RPMI8226 (cell line): ENCODE results near the gene IBSP.

Experiments used
- DNase-seq: peaks from one replicate; pipeline ENCODE4 v3.0.0-alpha.2; 2015

Gene IBSP, protein sequence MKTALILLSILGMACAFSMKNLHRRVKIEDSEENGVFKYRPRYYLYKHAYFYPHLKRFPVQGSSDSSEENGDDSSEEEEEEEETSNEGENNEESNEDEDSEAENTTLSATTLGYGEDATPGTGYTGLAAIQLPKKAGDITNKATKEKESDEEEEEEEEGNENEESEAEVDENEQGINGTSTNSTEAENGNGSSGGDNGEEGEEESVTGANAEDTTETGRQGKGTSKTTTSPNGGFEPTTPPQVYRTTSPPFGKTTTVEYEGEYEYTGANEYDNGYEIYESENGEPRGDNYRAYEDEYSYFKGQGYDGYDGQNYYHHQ

GRCh38 chr4:87799301-87800113, at the start of gene IBSP:
Gene IBSP, plus strand, starts transcription at chr4:87799554. Its CDS starts 2,808 bp downstream, at chr4:87802362.
- DNase-seq = no peak

DNA sequence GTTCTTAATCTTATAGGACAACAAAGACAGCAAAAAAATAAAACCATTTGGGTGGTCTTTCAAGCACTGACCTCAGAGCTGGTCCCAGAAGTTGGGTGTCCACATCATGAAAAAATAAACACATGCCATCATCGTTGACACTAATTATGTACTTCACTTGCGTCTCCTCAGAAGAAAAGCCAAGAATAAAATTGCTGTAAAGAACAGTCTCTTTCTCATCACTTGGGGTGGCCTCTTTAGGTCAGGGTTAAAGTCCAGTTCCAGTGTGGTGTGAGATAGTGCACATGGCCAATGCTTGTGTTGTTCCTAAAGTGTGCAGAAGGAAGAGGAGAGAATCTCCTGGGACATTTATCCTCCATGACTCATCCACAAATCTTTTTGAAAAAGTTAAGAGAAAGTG, 49.5 kb upstream of the IBSP start:
- no peak for DNase-seq

GRCh38 chr4:87758270-87758669, 41.1 kb upstream of the IBSP start:
- DNase-seq = no peak

- DNase-seq = no peak
Measured at GRCh38 chr4:87762311-87762710, 37.0 kb upstream of the IBSP start.

- no peak for DNase-seq
Measured at GRCh38 chr4:87781569-87781968, 17.8 kb upstream of the IBSP start.

DNA sequence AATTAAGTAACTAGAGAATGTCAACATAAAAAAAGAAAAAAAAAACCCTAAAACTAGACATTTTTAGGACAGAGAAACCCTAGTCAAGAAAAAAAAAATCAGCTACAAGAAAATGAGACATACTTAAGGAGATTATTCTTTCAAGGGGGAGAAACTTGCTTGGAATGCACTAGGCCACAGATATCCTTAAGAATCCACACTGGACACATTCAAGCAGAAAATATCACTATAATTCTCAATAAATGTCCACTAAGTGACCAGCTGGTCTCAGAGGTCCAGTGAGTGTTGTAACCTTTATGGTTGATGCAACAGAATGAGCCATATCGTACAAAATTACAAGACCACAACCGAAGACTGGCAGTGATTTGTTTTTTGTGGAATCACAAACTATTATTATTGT, 15.6 kb upstream of the IBSP start:
- DNase-seq = no peak

DNA sequence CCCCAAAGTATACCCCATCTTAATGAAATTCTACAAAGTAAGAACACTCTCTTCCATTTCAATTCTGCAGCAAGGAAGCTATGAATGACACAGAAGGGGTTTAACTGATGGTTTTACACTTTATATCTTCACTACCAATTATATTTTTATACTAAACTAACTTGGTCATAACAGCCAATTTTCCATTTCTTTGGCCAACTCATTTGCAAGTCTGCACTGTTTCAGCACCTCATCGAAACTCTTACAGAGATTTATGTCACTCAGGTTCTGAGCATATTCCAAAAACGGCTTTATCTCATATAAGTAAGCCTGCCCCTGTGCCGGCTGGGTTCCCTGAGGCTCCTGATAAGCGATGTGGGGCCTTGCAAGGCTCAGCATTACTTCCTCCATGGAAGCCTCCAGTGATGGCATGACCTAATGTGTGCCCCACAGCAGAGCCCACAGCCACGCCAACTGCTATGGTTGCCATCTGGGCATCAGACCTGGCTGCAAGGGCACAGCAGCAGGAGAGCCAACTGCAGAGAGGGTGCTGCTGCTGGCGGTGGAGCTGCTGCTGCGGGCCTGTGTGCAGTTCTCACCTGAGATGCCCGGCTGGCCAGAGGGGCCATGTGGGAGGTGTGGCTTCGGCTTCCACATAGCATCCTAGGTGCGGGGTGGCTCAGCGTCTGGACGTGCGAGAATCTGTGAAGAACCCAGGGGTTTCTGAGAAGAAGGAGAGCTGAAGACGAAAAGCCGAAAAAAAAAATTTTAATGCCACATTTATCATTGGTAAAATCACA, 13.4 kb upstream of the IBSP start:
- no peak for DNase-seq

- no peak for DNase-seq
Measured at GRCh38 chr4:87802858-87803257, 3.5 kb downstream of the IBSP start.

- no peak for DNase-seq
Measured at GRCh38 chr4:87803421-87803820, 4.1 kb downstream of the IBSP start.

- no peak for DNase-seq
Measured at GRCh38 chr4:87804871-87805270, 5.5 kb downstream of the IBSP start.

DNA sequence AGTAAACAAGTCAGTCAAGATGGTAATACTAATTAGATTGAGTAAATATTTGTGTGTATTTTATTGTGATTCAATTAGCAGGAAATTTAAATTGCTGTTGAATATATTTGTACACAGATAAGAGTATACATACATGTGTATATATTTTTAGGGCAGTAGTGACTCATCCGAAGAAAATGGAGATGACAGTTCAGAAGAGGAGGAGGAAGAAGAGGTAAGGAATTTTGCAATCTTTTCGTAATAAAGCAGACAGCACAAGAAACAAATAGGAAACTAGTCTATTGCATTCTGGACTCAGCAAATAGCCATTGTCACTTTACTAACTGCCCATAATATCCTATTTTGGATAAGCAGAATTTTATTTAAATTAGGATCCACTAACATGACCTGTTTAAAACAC, 6.6 kb downstream of the IBSP start:
- no peak for DNase-seq

DNA sequence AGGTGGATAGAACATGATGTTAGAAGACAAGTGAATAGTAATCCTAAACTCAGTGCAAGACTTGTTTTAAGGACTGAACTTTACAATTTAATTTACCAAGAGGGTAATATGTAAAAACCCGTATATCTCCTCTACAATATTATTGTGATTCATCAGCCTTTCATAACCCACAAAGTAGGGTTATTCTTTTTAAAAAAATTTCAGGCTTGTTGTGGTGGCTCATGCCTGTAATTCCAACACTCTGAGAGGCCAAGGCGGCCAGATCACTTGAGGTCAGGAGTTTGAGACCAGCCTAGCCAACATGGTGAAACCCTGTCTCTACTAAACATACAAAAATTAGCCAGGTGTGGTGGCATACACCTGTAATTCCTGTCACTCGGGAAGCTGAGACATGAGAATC, 7.2 kb downstream of the IBSP start:
- no peak for DNase-seq

GRCh38 chr4:87807402-87807801, 8.0 kb downstream of the IBSP start:
- DNase-seq = no peak

DNA sequence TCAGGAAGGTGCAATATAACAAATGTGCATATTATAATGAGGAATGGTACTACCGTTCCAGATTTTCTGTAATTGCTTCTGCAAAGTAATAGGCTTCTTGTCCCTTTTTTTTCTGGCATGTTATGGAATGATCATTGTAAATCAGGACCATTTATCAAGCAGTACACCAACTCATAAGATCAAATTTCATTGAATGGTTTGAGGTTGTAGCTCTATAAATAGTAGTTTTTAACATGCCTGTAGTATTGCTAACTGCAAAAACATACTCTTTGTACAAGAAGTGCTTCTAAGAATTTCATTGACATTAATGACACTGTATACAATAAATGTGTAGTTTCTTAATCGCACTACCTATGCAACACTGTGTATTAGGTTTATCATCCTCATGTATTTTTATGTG, 12.6 kb downstream of the IBSP start:
- DNase-seq = no peak

- no peak for DNase-seq
Measured at GRCh38 chr4:87819281-87819919, 20.0 kb downstream of the IBSP start.

DNA sequence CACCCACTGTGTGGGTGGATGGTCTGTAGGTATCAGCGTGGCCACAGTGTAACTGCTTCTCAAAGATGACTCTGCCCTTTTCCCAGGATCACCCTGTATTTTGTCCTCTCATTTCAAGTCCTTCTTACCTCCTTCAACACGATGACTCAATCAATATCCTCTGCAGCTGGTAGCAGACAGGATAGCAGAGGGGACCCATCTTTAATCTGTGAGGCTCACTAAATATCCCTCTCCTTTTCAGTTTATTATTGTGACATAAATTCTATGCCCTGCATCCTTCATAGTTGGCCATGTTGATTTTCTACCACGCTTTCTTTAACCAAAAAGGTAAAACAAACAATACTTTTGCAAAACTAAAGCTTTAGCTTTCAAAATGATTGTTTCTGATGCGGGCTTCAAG, 23.8 kb downstream of the IBSP start:
- no peak for DNase-seq

- DNase-seq = no peak
Measured at GRCh38 chr4:87823724-87824123, 24.4 kb downstream of the IBSP start.

DNA sequence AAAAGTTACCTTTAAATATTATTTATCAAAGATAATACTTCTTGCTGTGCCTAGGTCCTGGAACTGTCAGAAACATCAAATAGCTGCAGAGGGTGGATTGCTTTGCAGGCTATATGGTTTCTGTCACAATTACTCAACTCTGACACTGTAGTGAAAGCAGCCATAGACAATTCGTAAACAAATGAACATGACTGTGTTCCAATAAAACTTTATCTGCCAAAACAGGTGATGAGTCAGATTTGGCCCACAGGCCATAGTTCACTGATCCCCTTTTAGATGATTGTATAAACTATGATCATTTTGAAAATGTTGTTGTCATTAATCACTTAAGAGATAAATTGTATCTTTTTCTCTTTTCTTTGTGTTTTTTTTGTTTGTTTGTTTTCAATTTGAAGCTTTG, 25.0 kb downstream of the IBSP start:
- no peak for DNase-seq

- DNase-seq = no peak
Measured at GRCh38 chr4:87832669-87833068, 33.3 kb downstream of the IBSP start, which contains the start of gene MEPE. Gene MEPE, plus strand, starts transcription at chr4:87832969. Its CDS starts 1,746 bp downstream, at chr4:87834715.

- DNase-seq = no peak
Measured at GRCh38 chr4:87834401-87834800, 35.0 kb downstream of the IBSP start.

- DNase-seq = no peak
Measured at GRCh38 chr4:87835197-87835596, 35.8 kb downstream of the IBSP start.

GRCh38 chr4:87835743-87836142, 36.4 kb downstream of the IBSP start:
- peak; percentile 4 for DNase-seq

GRCh38 chr4:87838205-87838604, 38.9 kb downstream of the IBSP start:
- no peak for DNase-seq
